Right cardiac atrium (tissue), 5 donors: ENCODE measurements around the gene POC1A. TPM values are rescaled to one million over a fixed set of nuclear protein-coding genes. Genes with fewer than 3 reads are reported as not detected.

Experiments
- ATAC-seq, 2 donors: fragments of 200-7000 bp; cut with Tn5 transposase; one replicate each; pipeline versions ENCODE4 v1.8.0 to v1.9.1; 2020; ENCODE audit warnings: moderate library complexity in 2 of 2, mild to moderate bottlenecking in 1 of 2
- DNase-seq, 3 donors: peaks; one replicate each; pipeline ENCODE4 v3.0.0-alpha.2; 2020
- H3K27ac ChIP-seq: one replicate; pipeline ENCODE4 v1.5.1; 2013; ENCODE audit warnings: mild to moderate bottlenecking, low read length, control low read depth, moderate library complexity
- H3K27me3 ChIP-seq: one replicate; pipeline ENCODE4 v1.6.1; 2013; ENCODE audit not compliant: control insufficient read depth, insufficient read depth
- H3K4me1 ChIP-seq: one replicate; pipeline ENCODE4 v1.6.1; 2013; ENCODE audit warnings: low read length; ENCODE audit not compliant: control insufficient read depth, insufficient read depth
- H3K4me3 ChIP-seq: one replicate; pipeline ENCODE4 v1.5.1; 2013; ENCODE audit warnings: low read length, control low read depth
- H3K9me3 ChIP-seq: one replicate; pipeline ENCODE4 v1.6.1; 2013; ENCODE audit warnings: low read length; ENCODE audit not compliant: control insufficient read depth
- WGBS: extraction: QIAGEN DNeasy Blood & Tissue Kit; methylation state at CpG from one replicate; pipeline ENCODE4 v1.1.7; 2013; 5-methylcytosine and 5-hydroxymethylcytosine counted together
- intact Hi-C, 4 donors: fragments of 100-400 bp; cut with DNase I; formaldehyde crosslinking; loops; one replicate each; pipeline versions ENCODE4 v1.11.0 to v1.14.0; 2022 to 2023
- long read RNA-seq, 4 donors: library from polyadenylated mRNA; unstranded; transcript quantifications; one replicate each; pipeline ENCODE4 v2.0.0, GENCODE V29; 2020 to 2021
- polyA plus RNA-seq: library from polyadenylated mRNA; stranded (reverse); fragments of 200-250 nt; gene quantifications from one replicate; pipeline ENCODE4 v1.2.3, GENCODE V29; 2013
- total RNA-seq, 4 donors: library from RNA; stranded (reverse); fragmentation: NEBNext Ultra II Directional; extraction: Animal tissue kit (Norgen Biotek cat#: 25700); gene quantifications; one replicate each; pipeline ENCODE4 v1.2.1, GENCODE V29; 2021
- donor health status: healthy with polysubstance abuse.
- donor health status: DM: no; HTN: yes; CAD: no.
- donor health status: DM: no; HTN: no; CAD: no.
- donor health status: DM: no; HTN: yes; CAD: no; lungs with severe emphysema.
- donor health status: DM: yes; HTN: yes; CAD: no.

POC1A gene
- total RNA-seq (1 to 10 TPM; 1.0 to 1.4 (median 1.3) TPM), polyA plus RNA-seq (0.75 TPM)
- long read RNA-seq, donor 1, partial matches to known transcripts: 0 of 6 reads
- long read RNA-seq, donor 1, other reads (novel, unspliced or antisense): 0 of 6 reads
- long read RNA-seq, donor 2, partial matches to known transcripts: 0 of 1 reads
- long read RNA-seq, donor 2, other reads (novel, unspliced or antisense): 0 of 1 reads
- long read RNA-seq, donor 3, transcript POC1A-201 (11 exons, 1,898 nt): major isoform, 6 of 8 reads
- long read RNA-seq, donor 3, partial matches to known transcripts: 0 of 8 reads
- long read RNA-seq, donor 3, other reads (novel, unspliced or antisense): 2 of 8 reads
- long read RNA-seq, donor 4: 0 reads

DNA sequence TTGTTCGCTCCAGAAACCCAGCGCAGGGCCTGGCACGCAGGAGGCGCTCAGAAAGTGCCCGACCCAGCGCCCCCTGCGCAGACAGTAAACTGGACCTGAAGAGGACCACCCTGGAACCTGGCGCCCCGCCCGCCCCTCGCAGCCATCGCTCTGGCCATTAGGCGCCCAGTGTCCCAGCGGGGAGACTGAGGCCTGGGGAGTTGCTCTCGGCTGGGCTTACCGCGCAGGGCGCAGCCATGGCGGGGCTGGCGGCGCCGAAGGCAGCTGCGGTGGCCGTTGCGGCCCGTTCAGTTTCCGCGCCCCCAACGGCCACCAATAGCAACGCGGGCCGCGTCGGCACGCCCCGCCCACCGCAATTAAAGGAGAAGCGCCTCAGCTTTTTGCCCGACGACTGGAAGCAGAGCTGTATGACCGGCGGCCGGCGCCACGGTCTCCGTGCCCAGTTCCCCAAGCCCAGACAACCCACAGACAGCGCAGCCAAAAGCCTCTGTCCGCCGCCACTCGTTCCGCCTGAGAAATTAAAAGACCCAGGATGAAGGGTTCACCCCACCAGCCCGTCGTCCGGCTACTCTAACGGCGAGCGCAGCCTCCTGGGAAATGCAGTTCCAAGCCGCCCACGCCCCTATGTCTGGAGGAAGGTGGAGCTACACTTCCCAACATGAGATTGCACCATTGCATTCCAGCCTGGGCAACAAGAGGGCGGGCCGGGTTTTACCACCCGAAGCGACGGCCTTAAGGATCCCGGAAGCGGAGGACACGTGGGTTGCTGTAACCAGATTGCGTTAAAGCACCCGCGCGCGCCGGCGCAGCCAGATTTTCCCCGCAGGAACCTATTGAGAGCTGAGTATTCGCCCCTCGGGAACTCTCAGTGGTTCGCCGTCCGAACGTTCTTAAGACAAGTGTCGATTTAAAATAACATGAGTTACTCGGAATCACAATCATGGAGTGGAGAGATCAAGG lies at the start of gene POC1A:
TSS of gene POC1A (minus strand) at position 289 of the 960 bp plus-strand sequence. CDS start at position 238, 51 bp downstream.
- intact Hi-C loops: loop anchor here in 1 of 4 donors (5.0 kb wide), 1 partner anchor 38 kb away; no protein-coding TSS in a partner anchor
- DNase-seq (peak; percentile 97 to 99 (median 98)), ATAC-seq (peak; percentile 98)
- Histone ChIP-seq H3K9me3 (no peaks in the 10 kb centered on the region), H3K4me1 (peaks cover 4% of the 10 kb centered on the region), H3K27ac (peak within 1 kb of the TSS; percentile 92), H3K27me3 (no peaks in the 10 kb centered on the region), H3K4me3 (peak within 1 kb of the TSS; percentile 60)
- WGBS: under 1% methylated on average over 83 of the region's 83 CpGs

- H3K4me1 ChIP-seq: peaks cover 6% of the 10 kb centered on the region
- no peak overlapping the region for H3K4me3 ChIP-seq
- no peaks in the 10 kb centered on the region for H3K27me3 ChIP-seq
- DNase-seq (no peak), ATAC-seq (no peak)
- intact Hi-C loops: no loop called here
- H3K9me3 ChIP-seq: no peaks in the 10 kb centered on the region
- H3K27ac ChIP-seq: no peak overlapping the region
- WGBS: 68% methylated on average over 1 of the region's 1 CpG
Measured at GRCh38 chr3:52203701-52204100, 49.5 kb upstream of the POC1A start.

- intact Hi-C loops: no loop called here
- no peaks in the 10 kb centered on the region for H3K9me3 ChIP-seq
- 80% methylated on average over 4 of the region's 4 CpGs for WGBS
- H3K4me1 ChIP-seq: peaks cover 8% of the 10 kb centered on the region
- H3K27me3 ChIP-seq: no peaks in the 10 kb centered on the region
- peak in 1 of 3 donors; percentile 22 for DNase-seq
- H3K27ac ChIP-seq: no peak overlapping the region
- H3K4me3 ChIP-seq: no peak overlapping the region
- ATAC-seq: no peak
Measured at GRCh38 chr3:52202384-52203077, 48.3 kb upstream of the POC1A start.

DNA sequence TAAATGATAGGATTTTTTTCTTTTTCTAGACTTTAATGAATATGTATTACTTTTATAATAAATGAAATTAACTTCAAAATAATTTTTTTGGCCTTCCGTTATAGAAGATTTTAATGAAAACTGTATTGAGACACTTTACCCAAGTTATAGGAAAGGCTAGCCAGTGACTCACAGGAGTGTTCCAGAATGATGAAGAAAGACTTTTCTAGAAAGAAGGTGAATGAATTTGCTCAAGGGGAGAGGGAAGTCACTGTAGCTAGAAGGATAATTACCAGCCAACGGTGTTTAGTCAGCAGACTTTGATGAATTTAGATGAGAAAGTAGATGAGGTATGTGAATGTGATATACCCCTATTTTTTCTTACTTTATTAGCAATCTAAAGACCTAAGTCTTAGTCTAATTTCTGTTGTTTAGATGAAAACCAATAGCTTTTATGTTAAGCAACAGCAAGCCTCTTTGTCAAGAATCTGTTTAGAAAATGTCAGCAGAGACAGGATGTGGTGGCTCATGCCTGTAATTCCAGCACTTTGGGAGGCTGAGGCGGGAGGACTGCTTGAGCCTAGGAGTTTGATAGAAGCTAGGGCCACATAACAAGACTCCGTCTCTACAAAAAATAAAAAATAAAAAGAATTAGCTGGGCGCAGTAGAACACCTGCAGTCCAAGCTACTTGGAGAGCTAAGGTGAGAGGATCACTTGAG lies 46.9 kb upstream of the POC1A start:
- WGBS: 90% methylated on average over 5 of the region's 5 CpGs
- ATAC-seq (no peak), DNase-seq (no peak)
- no peaks in the 10 kb centered on the region for H3K27me3 ChIP-seq
- peaks cover 14% of the 10 kb centered on the region for H3K4me1 ChIP-seq
- intact Hi-C loops: no loop called here
- H3K9me3 ChIP-seq: no peaks in the 10 kb centered on the region
- H3K4me3 ChIP-seq: no peak overlapping the region
- H3K27ac ChIP-seq: no peak overlapping the region

GRCh38 chr3:52198643-52199608 lies 44.7 kb upstream of the POC1A start:
- Histone ChIP-seq H3K9me3 (no peaks in the 10 kb centered on the region), H3K4me3 (peak overlapping the region; percentile 67), H3K27ac (no peak overlapping the region), H3K27me3 (no peaks in the 10 kb centered on the region), H3K4me1 (peaks cover 14% of the 10 kb centered on the region)
- ATAC-seq (no peak), DNase-seq (peak in 1 of 3 donors; percentile 10)
- intact Hi-C loops: no loop called here
- WGBS: 37% methylated on average over 14 of the region's 14 CpGs

GRCh38 chr3:52197842-52198625 lies 43.8 kb upstream of the POC1A start, which contains the start of gene ALAS1:
TSS of gene ALAS1 (plus strand) at chr3:52198160. CDS start at chr3:52199242, 1,082 bp downstream.
- intact Hi-C loops: no loop called here
- Histone ChIP-seq H3K4me1 (peaks cover 14% of the 10 kb centered on the region), H3K27me3 (no peaks in the 10 kb centered on the region), H3K9me3 (no peaks in the 10 kb centered on the region), H3K27ac (peak within 1 kb of the TSS; percentile 63), H3K4me3 (peak within 1 kb of the TSS; percentile 67)
- WGBS: 1% methylated on average over 71 of the region's 71 CpGs
- peak; percentile 88 for ATAC-seq
- peak; percentile 93 to 98 (median 98) for DNase-seq

DNA sequence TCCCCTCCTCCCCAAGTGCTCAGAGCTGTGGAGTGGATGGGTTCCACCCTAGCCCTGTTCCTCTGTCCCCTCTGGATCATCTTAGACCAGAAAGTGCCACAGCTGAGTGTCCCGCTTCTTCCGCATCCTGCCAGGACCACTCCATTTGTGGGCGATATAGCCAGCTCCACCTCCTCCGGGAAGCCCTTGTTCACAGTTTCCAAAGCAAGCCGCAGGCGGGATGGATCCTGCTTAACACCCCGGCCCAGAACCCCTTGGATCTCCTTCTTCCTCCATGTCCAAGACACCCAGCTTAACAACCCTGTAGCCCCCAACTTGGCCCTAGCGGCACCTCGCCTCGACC lies 43.2 kb upstream of the POC1A start:
- intact Hi-C loops: no loop called here
- H3K27ac ChIP-seq: peak overlapping the region; percentile 63
- peak overlapping the region; percentile 67 for H3K4me3 ChIP-seq
- no peaks in the 10 kb centered on the region for H3K9me3 ChIP-seq
- ATAC-seq (peak; percentile 2 to 6), DNase-seq (no peak)
- 37% methylated on average over 10 of the region's 10 CpGs for WGBS
- no peaks in the 10 kb centered on the region for H3K27me3 ChIP-seq
- peaks cover 14% of the 10 kb centered on the region for H3K4me1 ChIP-seq

GRCh38 chr3:52196977-52197376 lies 42.8 kb upstream of the POC1A start:
- Histone ChIP-seq H3K4me1 (peaks cover 14% of the 10 kb centered on the region), H3K4me3 (no peak overlapping the region), H3K27me3 (no peaks in the 10 kb centered on the region), H3K27ac (no peak overlapping the region), H3K9me3 (no peaks in the 10 kb centered on the region)
- ATAC-seq (peak; percentile 2), DNase-seq (peak in 1 of 3 donors; percentile 71)
- WGBS: 57% methylated on average over 3 of the region's 3 CpGs
- intact Hi-C loops: no loop called here

DNA sequence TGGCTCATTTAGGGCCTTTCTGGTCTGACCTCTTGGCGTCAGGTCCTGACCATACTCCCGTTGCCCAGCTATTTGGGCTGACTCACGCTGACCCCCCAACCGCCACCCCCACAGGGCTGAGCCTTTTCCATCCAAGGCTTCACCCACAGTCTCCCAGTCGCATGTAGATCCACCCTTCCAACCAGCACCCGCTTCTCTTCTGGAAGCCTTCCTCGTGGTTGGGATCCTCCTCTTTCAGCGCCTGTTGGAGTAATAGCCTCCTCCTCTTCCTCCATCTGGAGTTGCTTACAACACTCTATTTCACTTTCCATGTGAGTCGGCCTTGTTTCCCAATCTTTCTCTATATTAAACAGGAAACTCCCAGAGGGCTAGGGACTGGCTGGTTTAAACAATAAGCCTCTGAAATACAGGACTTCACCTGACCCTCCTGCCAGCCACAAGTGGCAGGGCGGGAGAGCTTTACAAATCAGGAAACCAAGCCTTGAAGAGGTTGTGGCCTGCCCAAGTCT lies 41.7 kb upstream of the POC1A start:
- Histone ChIP-seq H3K4me1 (peaks cover 14% of the 10 kb centered on the region), H3K9me3 (no peaks in the 10 kb centered on the region), H3K27ac (peak overlapping the region; percentile 30), H3K4me3 (no peak overlapping the region), H3K27me3 (no peaks in the 10 kb centered on the region)
- ATAC-seq (peak in 1 of 2 donors; percentile 4), DNase-seq (peak in 2 of 3 donors; percentile 50 to 71)
- 64% methylated on average over 10 of the region's 10 CpGs for WGBS
- intact Hi-C loops: no loop called here
